Pancreas (tissue), 10 donors: ENCODE results near the gene LST1. TPM values are rescaled to one million over a fixed set of nuclear protein-coding genes. Genes with fewer than 3 reads are reported as not detected.
A peak's percentile ranks its signal among the peaks of the same experiment; 100 is the strongest.

ENCODE experiments used
- ATAC-seq, 4 donors: fragments of 200-7000 bp; cut with Tn5 transposase; one replicate each; pipeline versions ENCODE4 v1.8.0 to v1.9.1; 2020; ENCODE audit warnings: mild to moderate bottlenecking in 4 of 4, moderate library complexity in 4 of 4
- DNase-seq, 6 donors: peaks; one replicate each; pipeline ENCODE4 v3.0.0-alpha.2; 2020
- FAIRE-seq: peaks from 2 replicates; lab custom pipeline; 2012; peaks lifted over from hg19 to GRCh38; lab: Jason Lieb, UNC
- H3K27ac ChIP-seq, 4 donors: fragments of 200-600 bp; sonication (generic); 1 replicate in 3 of 4; 2 replicates in 1 of 4; pipeline versions ENCODE4 v1.5.0 to v1.8.0; 2020
- H3K27me3 ChIP-seq, 4 donors: fragments of 200-600 bp; one replicate each; pipeline ENCODE4 v1.8.0; 2021
- H3K36me3 ChIP-seq, 3 donors: fragments of 200-600 bp; sonication (generic) in 1 of 3; one replicate each; pipeline versions ENCODE4 v1.5.0 to v1.8.0; 2020 to 2021
- H3K4me1 ChIP-seq, 3 donors: fragments of 200-600 bp; one replicate each; pipeline ENCODE4 v1.8.0; 2021
- H3K4me3 ChIP-seq, 4 donors: fragments of 200-600 bp; sonication (generic) in 2 of 4; one replicate each; pipeline versions ENCODE4 v1.5.0 to v1.8.0; 2020 to 2021
- H3K9me3 ChIP-seq, 4 donors: fragments of 200-600 bp; one replicate each; pipeline ENCODE4 v1.8.0; 2021
- WGBS, 2 donors: extraction: QIAGEN DNeasy Blood & Tissue Kit; methylation state at CpG; one replicate each; pipeline ENCODE4 v1.1.7; 2013; 5-methylcytosine and 5-hydroxymethylcytosine counted together
- intact Hi-C, 3 donors: fragments of 100-400 bp; cut with DNase I; formaldehyde crosslinking; loops; one replicate each; pipeline versions ENCODE4 v1.11.1 to v1.14.2; 2022
- polyA plus RNA-seq, 2 donors: library from polyadenylated mRNA; stranded (reverse); fragments of 200-250 nt; gene quantifications; one replicate each; pipeline ENCODE4 v1.2.3, GENCODE V29; 2013
- total RNA-seq, 6 donors: library from RNA; stranded (reverse); fragmentation: NEBNext Ultra II Directional in 4 of 6; extraction: Animal tissue kit (Norgen Biotek cat#: 25700) in 4 of 6; gene quantifications; one replicate each; pipeline versions ENCODE4 v1.2.1 to v1.2.4, GENCODE V29; 2021 to 2023
- TF ChIP-seq, protein P1 (sequence below), 4 donors: fragments of 200-600 bp; sonication (generic) in 3 of 4; IDR thresholded peaks; one replicate each; pipeline versions ENCODE4 v1.5.0 to v1.8.0; 2021; ENCODE audit warnings: antibody characterized with exemption in 4 of 4
- donor health status: healthy with polysubstance abuse.
- donor health status: DM: no; HTN: no; CAD: no; lungs with moderate emphysema.
- donor health status: DM: no; HTN: no; CAD: no.
- donor health status: control.
- donor health status: control.
- donor health status: Bipolar disorder and iron deficiency.
- donor health status: DM: yes; HTN: yes; CAD: no.
- donor health status: DM: no; HTN: no; CAD: no.
- donor health status: DM: no; HTN: no; CAD: no.
- donor health status: DM: yes; HTN: yes; CAD: no.

LST1 gene
- total and polyA plus RNA-seq, 8 donors = 0.56 to 12.9 (median 4.7) TPM

DNA sequence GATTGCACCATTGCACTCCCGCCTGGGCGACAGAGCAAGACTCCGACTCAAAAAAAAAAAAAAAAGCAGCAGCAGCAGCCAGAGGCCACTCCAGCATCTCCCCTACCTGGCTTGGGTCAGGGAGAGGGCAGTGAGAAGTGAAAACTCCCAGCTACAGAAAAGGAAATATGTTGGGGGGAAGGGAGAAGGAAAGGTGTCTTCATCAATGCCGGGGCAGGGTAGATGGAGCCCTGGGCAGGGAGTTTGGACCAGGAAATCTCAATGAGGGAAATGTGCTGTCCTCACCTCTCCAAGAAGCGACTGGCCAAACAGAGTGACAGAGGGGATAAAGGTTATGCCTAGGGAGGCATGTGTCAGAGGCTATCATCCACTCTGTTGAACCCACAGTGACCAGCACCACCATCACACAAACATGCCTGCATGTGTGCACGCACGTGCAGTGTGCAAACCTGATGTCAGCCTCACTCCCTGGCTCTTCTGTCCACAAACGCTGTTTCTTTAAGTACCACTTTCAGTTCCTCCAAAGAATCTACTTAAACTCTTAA is 28.1 kb downstream of the LST1 start:
- Histone ChIP-seq H3K27me3 (no peaks in the 10 kb centered on the region), H3K4me1 (no peaks in the 10 kb centered on the region), H3K36me3 (no peaks in the 10 kb centered on the region), H3K4me3 (no peak overlapping the region), H3K27ac (no peak overlapping the region), H3K9me3 (no peaks in the 10 kb centered on the region)
- FAIRE-seq = no peak
- intact Hi-C loops = no loop called here
- TF ChIP-seq, protein P1, sequence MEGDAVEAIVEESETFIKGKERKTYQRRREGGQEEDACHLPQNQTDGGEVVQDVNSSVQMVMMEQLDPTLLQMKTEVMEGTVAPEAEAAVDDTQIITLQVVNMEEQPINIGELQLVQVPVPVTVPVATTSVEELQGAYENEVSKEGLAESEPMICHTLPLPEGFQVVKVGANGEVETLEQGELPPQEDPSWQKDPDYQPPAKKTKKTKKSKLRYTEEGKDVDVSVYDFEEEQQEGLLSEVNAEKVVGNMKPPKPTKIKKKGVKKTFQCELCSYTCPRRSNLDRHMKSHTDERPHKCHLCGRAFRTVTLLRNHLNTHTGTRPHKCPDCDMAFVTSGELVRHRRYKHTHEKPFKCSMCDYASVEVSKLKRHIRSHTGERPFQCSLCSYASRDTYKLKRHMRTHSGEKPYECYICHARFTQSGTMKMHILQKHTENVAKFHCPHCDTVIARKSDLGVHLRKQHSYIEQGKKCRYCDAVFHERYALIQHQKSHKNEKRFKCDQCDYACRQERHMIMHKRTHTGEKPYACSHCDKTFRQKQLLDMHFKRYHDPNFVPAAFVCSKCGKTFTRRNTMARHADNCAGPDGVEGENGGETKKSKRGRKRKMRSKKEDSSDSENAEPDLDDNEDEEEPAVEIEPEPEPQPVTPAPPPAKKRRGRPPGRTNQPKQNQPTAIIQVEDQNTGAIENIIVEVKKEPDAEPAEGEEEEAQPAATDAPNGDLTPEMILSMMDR (IDR thresholded peaks at IDR 0.05) = no peak
- peak in 2 of 4 donors; percentile 35 to 54 for ATAC-seq
- 84% methylated on average over 8 of the region's 8 CpGs for WGBS, 2 donors
- DNase-seq = no peak

GRCh38 chr6:31614684-31615578 is 28.9 kb downstream of the LST1 start, which contains the start of gene AIF1:
TSS of gene AIF1 (plus strand) at chr6:31615234. CDS start at chr6:31615330, 96 bp downstream.
- H3K4me3 ChIP-seq = peak within 1 kb of the TSS in 1 of 4 donors; percentile 20
- TF ChIP-seq, protein P1 (IDR thresholded peaks at IDR 0.05) = no peak
- no peaks in the 10 kb centered on the region for H3K4me1 ChIP-seq
- FAIRE-seq = no peak
- no peaks in the 10 kb centered on the region for H3K27me3 ChIP-seq
- H3K9me3 ChIP-seq = no peaks in the 10 kb centered on the region
- 60 to 65% methylated on average over 6 of the region's 6 CpGs for WGBS, 2 donors
- H3K36me3 ChIP-seq = no peaks in the 10 kb centered on the region
- peak within 1 kb of the TSS in 2 of 4 donors; percentile 2 to 15 for H3K27ac ChIP-seq
- no peak for DNase-seq
- intact Hi-C loops = no loop called here
- peak in 3 of 4 donors; percentile 9 to 25 (median 19) for ATAC-seq

DNA sequence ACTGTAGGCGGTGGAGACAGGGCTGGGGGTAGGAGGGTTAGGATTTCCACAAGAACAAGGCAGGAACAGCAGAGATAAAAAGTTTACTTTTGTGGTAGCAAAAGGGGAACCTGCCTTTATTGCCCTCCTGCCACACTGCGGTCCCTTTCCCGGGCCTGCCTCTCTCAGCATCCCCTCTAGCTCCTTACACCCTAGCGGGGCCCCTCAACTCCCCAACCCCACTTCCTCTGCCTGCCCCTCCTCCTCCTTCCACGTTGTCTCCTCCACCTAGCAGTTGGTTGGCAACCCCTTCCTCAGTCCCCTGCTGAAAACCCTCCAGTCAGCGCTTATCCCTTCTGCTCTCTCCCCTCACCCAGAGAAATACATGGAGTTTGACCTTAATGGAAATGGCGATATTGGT is 29.7 kb downstream of the LST1 start:
- no peaks in the 10 kb centered on the region for H3K9me3 ChIP-seq
- no peaks in the 10 kb centered on the region for H3K36me3 ChIP-seq
- TF ChIP-seq, protein P1 (IDR thresholded peaks at IDR 0.05) = no peak
- DNase-seq (peak in 1 of 6 donors; percentile 55), FAIRE-seq (no peak), ATAC-seq (no peak)
- H3K4me3 ChIP-seq = peak overlapping the region in 1 of 4 donors; percentile 20
- no peaks in the 10 kb centered on the region for H3K4me1 ChIP-seq
- H3K27me3 ChIP-seq = no peaks in the 10 kb centered on the region
- H3K27ac ChIP-seq = peak overlapping the region in 1 of 4 donors; percentile 11
- WGBS, 2 donors = 75 to 81% methylated on average over 7 of the region's 7 CpGs
- intact Hi-C loops = no loop called here

DNA sequence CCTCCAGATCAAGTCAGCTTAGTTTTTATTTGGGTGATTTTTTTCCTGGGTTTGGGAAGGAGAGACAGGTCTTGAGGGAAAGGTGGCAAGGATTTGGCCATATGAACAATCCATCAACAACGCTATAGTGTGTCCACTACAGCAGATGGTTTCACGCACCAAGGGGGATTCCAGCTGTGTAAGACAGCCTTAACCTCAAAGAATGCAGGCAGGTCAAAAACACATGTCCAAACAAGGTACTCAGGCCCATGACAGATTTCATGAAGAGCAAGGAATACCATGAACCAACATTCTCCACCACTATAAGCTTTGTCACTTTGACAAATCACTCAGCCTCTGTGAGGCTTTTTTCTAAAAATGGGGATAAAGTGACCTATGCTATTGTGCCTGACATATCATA is 30.9 kb downstream of the LST1 start:
- Histone ChIP-seq H3K4me3 (no peak overlapping the region), H3K27me3 (no peaks in the 10 kb centered on the region), H3K27ac (no peak overlapping the region), H3K36me3 (no peaks in the 10 kb centered on the region), H3K4me1 (peaks cover 0 to 3% (median under 1%) of the 10 kb centered on the region in 3 donors), H3K9me3 (no peaks in the 10 kb centered on the region)
- FAIRE-seq = no peak
- intact Hi-C loops = no loop called here
- TF ChIP-seq, protein P1 (IDR thresholded peaks at IDR 0.05) = no peak
- no peak for ATAC-seq
- WGBS, 2 donors = 87 to 92% methylated on average over 2 of the region's 2 CpGs
- no peak for DNase-seq
